Lower lobe of right lung (tissue), 2 donors: Measurements from ENCODE around the gene CCDC157. TPM values are rescaled to one million over a fixed set of nuclear protein-coding genes. Genes with fewer than 3 reads are reported as not detected.

Experiments
- ATAC-seq, 2 donors: fragments of 200-7000 bp; cut with Tn5 transposase; one replicate each; pipeline ENCODE4 v1.9.1; 2020 to 2022; ENCODE audit warnings: mild to moderate bottlenecking in 2 of 2, moderate library complexity in 2 of 2
- DNase-seq: peaks from one replicate; pipeline ENCODE4 v3.0.0-alpha.2; 2020
- H3K27ac ChIP-seq: fragments of 200-600 bp; one replicate; pipeline ENCODE4 v1.8.0; 2022
- H3K27me3 ChIP-seq: fragments of 200-600 bp; one replicate; pipeline ENCODE4 v1.8.0; 2022; ENCODE audit warnings: low read depth
- H3K36me3 ChIP-seq: fragments of 200-600 bp; one replicate; pipeline ENCODE4 v1.8.0; 2022; ENCODE audit warnings: mild to moderate bottlenecking
- H3K4me1 ChIP-seq: fragments of 200-600 bp; one replicate; pipeline ENCODE4 v1.8.0; 2022
- H3K4me3 ChIP-seq: fragments of 200-600 bp; one replicate; pipeline ENCODE4 v1.8.0; 2022; ENCODE audit warnings: mild to moderate bottlenecking
- H3K9me3 ChIP-seq: fragments of 200-600 bp; one replicate; pipeline ENCODE4 v1.8.0; 2022
- intact Hi-C: fragments of 100-400 bp; cut with DNase I; formaldehyde crosslinking; loops from one replicate; pipeline ENCODE4 v1.11.0; 2022
- total RNA-seq: library from RNA; stranded (reverse); fragmentation: NEBNext Ultra II Directional; extraction: Animal tissue kit (Norgen Biotek cat#: 25700); gene quantifications from one replicate; pipeline ENCODE4 v1.2.1, GENCODE V29; 2021
- TF ChIP-seq, protein P1 (sequence below): fragments of 200-600 bp; IDR thresholded peaks from one replicate; pipeline ENCODE4 v1.8.0; 2022; ENCODE audit warnings: antibody characterized with exemption, mild to moderate bottlenecking
- donor health status: DM: no; HTN: yes; CAD: no; lungs with severe emphysema.

Gene CCDC157
- total RNA-seq, 1 donor from 2014 or later, result 5.2 TPM

DNA sequence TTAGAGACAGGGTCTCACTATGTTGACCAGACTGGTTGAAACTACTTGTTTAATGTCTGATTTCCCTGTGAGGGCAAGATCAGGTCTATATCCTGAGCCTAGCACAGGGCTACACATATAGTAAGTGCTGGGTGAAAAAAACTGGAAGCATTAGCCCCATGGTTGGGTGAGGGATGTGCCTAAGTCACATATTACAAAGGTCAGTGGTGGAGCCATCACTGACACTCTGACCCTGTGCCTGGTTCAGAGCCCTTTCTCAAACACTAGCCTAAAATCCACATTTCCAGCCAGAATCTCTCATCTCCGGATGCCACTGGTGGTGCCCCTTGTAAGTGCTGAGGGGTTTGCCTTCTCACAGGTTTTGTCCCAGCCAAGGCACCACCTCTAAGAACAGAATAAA, 39.0 kb upstream of the CCDC157 start:
- ATAC-seq, result no peak
- H3K36me3 ChIP-seq, result peaks cover 34% of the 10 kb centered on the region
- peaks cover 94% of the 10 kb centered on the region for H3K4me1 ChIP-seq
- TF ChIP-seq, protein P1, sequence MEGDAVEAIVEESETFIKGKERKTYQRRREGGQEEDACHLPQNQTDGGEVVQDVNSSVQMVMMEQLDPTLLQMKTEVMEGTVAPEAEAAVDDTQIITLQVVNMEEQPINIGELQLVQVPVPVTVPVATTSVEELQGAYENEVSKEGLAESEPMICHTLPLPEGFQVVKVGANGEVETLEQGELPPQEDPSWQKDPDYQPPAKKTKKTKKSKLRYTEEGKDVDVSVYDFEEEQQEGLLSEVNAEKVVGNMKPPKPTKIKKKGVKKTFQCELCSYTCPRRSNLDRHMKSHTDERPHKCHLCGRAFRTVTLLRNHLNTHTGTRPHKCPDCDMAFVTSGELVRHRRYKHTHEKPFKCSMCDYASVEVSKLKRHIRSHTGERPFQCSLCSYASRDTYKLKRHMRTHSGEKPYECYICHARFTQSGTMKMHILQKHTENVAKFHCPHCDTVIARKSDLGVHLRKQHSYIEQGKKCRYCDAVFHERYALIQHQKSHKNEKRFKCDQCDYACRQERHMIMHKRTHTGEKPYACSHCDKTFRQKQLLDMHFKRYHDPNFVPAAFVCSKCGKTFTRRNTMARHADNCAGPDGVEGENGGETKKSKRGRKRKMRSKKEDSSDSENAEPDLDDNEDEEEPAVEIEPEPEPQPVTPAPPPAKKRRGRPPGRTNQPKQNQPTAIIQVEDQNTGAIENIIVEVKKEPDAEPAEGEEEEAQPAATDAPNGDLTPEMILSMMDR, result no peak
- no peaks in the 10 kb centered on the region for H3K9me3 ChIP-seq
- intact Hi-C loops, result no loop called here
- H3K27me3 ChIP-seq, result no peaks in the 10 kb centered on the region
- H3K4me3 ChIP-seq, result no peak overlapping the region
- no peak for DNase-seq
- H3K27ac ChIP-seq, result peak overlapping the region; percentile 32

DNA sequence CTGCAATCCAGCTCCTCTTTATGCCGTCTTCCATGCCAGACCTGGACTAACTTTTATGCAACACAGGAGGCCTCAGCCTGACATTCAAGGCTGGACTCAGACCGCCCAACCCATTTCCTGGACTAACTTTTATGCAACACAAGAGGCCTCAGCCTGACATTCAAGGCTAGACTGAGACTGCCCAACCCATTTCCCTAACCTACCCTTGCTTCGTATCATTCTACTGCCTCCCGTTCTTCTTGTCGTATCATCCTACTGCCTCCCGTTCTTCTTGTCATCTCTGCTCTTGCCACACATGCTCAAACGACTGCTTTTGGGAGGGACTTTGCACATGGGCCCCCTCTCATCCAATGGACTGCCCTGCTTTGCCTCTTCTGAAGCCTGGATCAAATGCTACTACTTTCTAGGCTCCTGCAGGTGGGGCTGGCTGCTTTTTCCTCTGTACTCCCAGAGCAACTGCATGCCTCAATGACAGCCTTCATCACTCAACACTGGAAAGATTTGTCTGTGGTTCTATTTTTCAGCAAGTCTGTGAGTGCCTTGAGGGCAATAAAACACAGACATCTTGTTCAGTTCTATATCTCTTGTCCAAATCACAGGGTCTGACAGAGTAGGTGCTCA, 37.9 kb upstream of the CCDC157 start:
- Histone ChIP-seq H3K36me3 (peaks cover 34% of the 10 kb centered on the region), H3K4me3 (no peak overlapping the region), H3K9me3 (no peaks in the 10 kb centered on the region), H3K27ac (peak overlapping the region; percentile 46), H3K27me3 (no peaks in the 10 kb centered on the region), H3K4me1 (peaks cover 95% of the 10 kb centered on the region)
- peak; percentile 25 to 53 for ATAC-seq
- intact Hi-C loops, result no loop called here
- DNase-seq, result no peak
- TF ChIP-seq, protein P1, result no peak

DNA sequence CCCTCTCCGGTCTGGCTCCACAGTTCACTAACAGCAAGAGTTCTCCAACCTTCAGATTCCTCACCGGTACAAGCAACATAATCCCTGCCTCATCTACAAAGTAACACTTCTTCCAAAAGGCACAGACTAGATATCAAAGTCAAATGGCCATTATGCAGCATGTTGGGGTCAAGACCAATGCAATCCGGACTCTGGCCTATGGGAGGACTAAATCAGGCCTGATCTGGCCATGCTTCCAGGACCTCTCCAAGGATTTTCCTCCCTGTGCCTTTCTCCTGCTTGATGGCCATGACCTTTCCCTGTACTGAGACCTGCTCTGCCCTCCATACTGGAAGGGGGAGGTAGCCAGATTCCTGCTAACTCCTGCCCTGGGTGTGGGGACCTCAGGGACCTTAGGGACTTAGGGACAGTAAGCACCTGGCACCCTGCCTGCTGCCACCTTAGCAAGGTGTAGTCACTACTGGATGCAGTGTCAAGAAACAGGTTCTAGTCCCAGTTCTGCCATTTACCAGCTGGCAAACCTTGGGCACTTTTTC, 36.7 kb upstream of the CCDC157 start:
- H3K36me3 ChIP-seq, result peaks cover 34% of the 10 kb centered on the region
- no peak for DNase-seq
- intact Hi-C loops, result no loop called here
- H3K9me3 ChIP-seq, result no peaks in the 10 kb centered on the region
- H3K27ac ChIP-seq, result no peak overlapping the region
- H3K4me3 ChIP-seq, result no peak overlapping the region
- no peaks in the 10 kb centered on the region for H3K27me3 ChIP-seq
- no peak for ATAC-seq
- peaks cover 95% of the 10 kb centered on the region for H3K4me1 ChIP-seq
- TF ChIP-seq, protein P1, result no peak

DNA sequence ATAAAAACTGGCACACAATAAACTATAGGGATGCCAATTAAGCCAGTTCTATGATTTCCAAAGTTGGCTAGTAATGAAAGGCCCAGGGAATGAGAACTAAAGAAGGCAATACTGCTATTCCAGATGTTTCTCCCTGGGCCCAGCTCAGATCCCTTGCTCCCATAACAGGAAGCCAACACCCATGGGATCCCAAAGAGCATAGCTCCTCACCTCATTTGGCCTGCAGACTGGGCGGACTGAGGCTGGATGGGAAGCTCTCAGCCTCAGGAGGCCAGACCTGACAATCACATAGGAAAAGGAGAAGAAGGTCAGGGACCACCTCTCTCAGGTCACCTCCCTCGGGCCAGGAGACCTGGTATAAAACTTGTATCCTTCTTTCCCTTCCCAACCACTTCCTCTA, 35.3 kb upstream of the CCDC157 start:
- intact Hi-C loops, result no loop called here
- ATAC-seq, result no peak
- TF ChIP-seq, protein P1, result no peak
- peaks cover 29% of the 10 kb centered on the region for H3K36me3 ChIP-seq
- no peaks in the 10 kb centered on the region for H3K27me3 ChIP-seq
- peaks cover 89% of the 10 kb centered on the region for H3K4me1 ChIP-seq
- H3K27ac ChIP-seq, result peak overlapping the region; percentile 46
- no peak for DNase-seq
- no peak overlapping the region for H3K4me3 ChIP-seq
- no peaks in the 10 kb centered on the region for H3K9me3 ChIP-seq

DNA sequence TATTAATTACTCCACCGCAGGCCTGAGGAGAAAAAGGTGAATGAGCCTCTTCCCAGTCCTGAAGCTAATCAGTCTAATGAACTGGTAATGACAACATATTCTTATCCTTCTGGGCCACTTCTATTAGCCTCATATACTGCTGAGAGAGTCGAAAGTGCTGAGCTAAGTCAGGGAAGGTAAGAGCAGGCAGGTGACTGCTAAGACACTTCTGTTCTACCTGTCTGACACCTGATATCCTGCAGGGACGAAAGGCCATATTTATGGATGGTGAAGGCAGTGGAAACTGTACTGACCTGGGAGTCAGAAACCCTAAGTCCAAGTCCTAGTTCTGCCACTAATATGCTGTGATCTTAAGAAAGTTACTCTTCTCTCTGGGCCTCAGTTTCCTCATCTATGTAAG, 33.6 kb upstream of the CCDC157 start:
- Histone ChIP-seq H3K27ac (no peak overlapping the region), H3K36me3 (peaks cover 24% of the 10 kb centered on the region), H3K27me3 (no peaks in the 10 kb centered on the region), H3K4me3 (no peak overlapping the region), H3K9me3 (no peaks in the 10 kb centered on the region), H3K4me1 (peaks cover 83% of the 10 kb centered on the region)
- no peak for ATAC-seq
- TF ChIP-seq, protein P1, result no peak
- intact Hi-C loops, result no loop called here
- DNase-seq, result no peak
